Stimulated activated effector memory CD8-positive, alpha-beta T cell treated with anti-CD3 and anti-CD28 coated beads, Interleukin-12 subunit alpha, Interleukin-12 subunit beta, amount 100 ng/mL, for 72 hours (primary cell): Measurements from ENCODE around the gene SLC25A18.
"Not testable (repeated sequence)": the region's sequence is repeated elsewhere in the genome, so short reads cannot be mapped to it uniquely, and the experiment has no call there.

Experiments used
- ATAC-seq: fragments of 150-1000 bp; cut with Tn5 transposase; 2 replicates; pipeline ENCODE4 v1.10.0; 2021
- DNase-seq, 2 donors: peaks; one replicate each; pipeline ENCODE4 v3.0.0; 2021 to 2022; ENCODE audit warnings: low spot score in 2 of 2
- H3K27ac Mint-ChIP-seq: one replicate; pipeline ENCODE4 v1.8.0; 2022; ENCODE audit warnings: mild to moderate bottlenecking, mixed read lengths
- H3K36me3 Mint-ChIP-seq: one replicate; pipeline ENCODE4 v1.8.0; 2022; ENCODE audit warnings: mild to moderate bottlenecking, mixed read lengths
- H3K4me1 Mint-ChIP-seq: one replicate; pipeline ENCODE4 v1.8.0; 2022; ENCODE audit warnings: mixed read lengths
- H3K4me3 Mint-ChIP-seq: one replicate; pipeline ENCODE4 v1.8.0; 2022; ENCODE audit warnings: mild to moderate bottlenecking, mixed read lengths
- H3K9me3 Mint-ChIP-seq: one replicate; pipeline ENCODE4 v1.8.0; 2022; ENCODE audit warnings: mixed read lengths

Gene SLC25A18

GRCh38 chr22:17613280-17613679 lies 50.0 kb downstream of the SLC25A18 start:
- no peak overlapping the region for H3K4me3 Mint-ChIP-seq
- no peak for ATAC-seq
- H3K9me3 Mint-ChIP-seq, result no peaks in the 10 kb centered on the region
- H3K27ac Mint-ChIP-seq, result no peak overlapping the region
- H3K4me1 Mint-ChIP-seq, result no peaks in the 10 kb centered on the region
- peaks cover 80% of the 10 kb centered on the region for H3K36me3 Mint-ChIP-seq
- no peak for DNase-seq

GRCh38 chr22:17627961-17628405 lies 64.7 kb downstream of the SLC25A18 start:
- Mint-ChIP-seq H3K36me3 (peaks cover 36% of the 10 kb centered on the region), H3K9me3 (no peaks in the 10 kb centered on the region), H3K4me1 (no peaks in the 10 kb centered on the region), H3K4me3 (peak overlapping the region; percentile 91), H3K27ac (peak overlapping the region; percentile 95)
- ATAC-seq, result no peak
- DNase-seq, result no peak

- ATAC-seq (peak; percentile 100), DNase-seq (peak; percentile 82 to 96)
- H3K27ac Mint-ChIP-seq, result peak within 1 kb of the TSS; percentile 95
- no peaks in the 10 kb centered on the region for H3K9me3 Mint-ChIP-seq
- H3K4me3 Mint-ChIP-seq, result peak within 1 kb of the TSS; percentile 91
- no peaks in the 10 kb centered on the region for H3K4me1 Mint-ChIP-seq
- H3K36me3 Mint-ChIP-seq, result peaks cover 30% of the 10 kb centered on the region
Measured at GRCh38 chr22:17628406-17629172, 65.3 kb downstream of the SLC25A18 start, which contains the start of gene ATP6V1E1. Gene ATP6V1E1, minus strand, starts transcription at chr22:17628749. Its CDS starts 114 bp downstream, at chr22:17628635.

- no peaks in the 10 kb centered on the region for H3K9me3 Mint-ChIP-seq
- no peaks in the 10 kb centered on the region for H3K4me1 Mint-ChIP-seq
- H3K4me3 Mint-ChIP-seq, result peak overlapping the region; percentile 91
- H3K36me3 Mint-ChIP-seq, result peaks cover 24% of the 10 kb centered on the region
- no peak for ATAC-seq
- peak overlapping the region; percentile 95 for H3K27ac Mint-ChIP-seq
- no peak for DNase-seq
Measured at GRCh38 chr22:17629173-17629489, 65.8 kb downstream of the SLC25A18 start.

- Mint-ChIP-seq H3K9me3 (no peaks in the 10 kb centered on the region), H3K36me3 (peaks cover 19% of the 10 kb centered on the region), H3K27ac (no peak overlapping the region), H3K4me1 (no peaks in the 10 kb centered on the region), H3K4me3 (peak overlapping the region; percentile 91)
- DNase-seq (no peak), ATAC-seq (no peak)
Measured at GRCh38 chr22:17629641-17630040, 66.3 kb downstream of the SLC25A18 start.

GRCh38 chr22:17631076-17631565 lies 67.8 kb downstream of the SLC25A18 start:
- H3K4me1 Mint-ChIP-seq, result no peaks in the 10 kb centered on the region
- H3K36me3 Mint-ChIP-seq, result peaks cover 5% of the 10 kb centered on the region
- no peak overlapping the region for H3K27ac Mint-ChIP-seq
- H3K4me3 Mint-ChIP-seq, result no peak overlapping the region
- DNase-seq, result no peak
- ATAC-seq, result no peak
- H3K9me3 Mint-ChIP-seq, result no peaks in the 10 kb centered on the region

- Mint-ChIP-seq H3K4me1 (peaks cover 10% of the 10 kb centered on the region), H3K4me3 (no peak overlapping the region), H3K27ac (no peak overlapping the region), H3K36me3 (peaks cover 2% of the 10 kb centered on the region), H3K9me3 (no peaks in the 10 kb centered on the region)
- DNase-seq (no peak), ATAC-seq (no peak)
Measured at GRCh38 chr22:17633217-17633997, 70.1 kb downstream of the SLC25A18 start.

GRCh38 chr22:17633998-17634323 lies 70.7 kb downstream of the SLC25A18 start:
- no peak overlapping the region for H3K27ac Mint-ChIP-seq
- ATAC-seq, result no peak
- H3K4me3 Mint-ChIP-seq, result no peak overlapping the region
- peaks cover 8% of the 10 kb centered on the region for H3K36me3 Mint-ChIP-seq
- DNase-seq, result no peak
- H3K9me3 Mint-ChIP-seq, result no peaks in the 10 kb centered on the region
- H3K4me1 Mint-ChIP-seq, result peaks cover 11% of the 10 kb centered on the region

- no peak for ATAC-seq
- H3K27ac Mint-ChIP-seq, result no peak overlapping the region
- no peak for DNase-seq
- H3K4me3 Mint-ChIP-seq, result no peak overlapping the region
- no peaks in the 10 kb centered on the region for H3K9me3 Mint-ChIP-seq
- peaks cover 11% of the 10 kb centered on the region for H3K4me1 Mint-ChIP-seq
- H3K36me3 Mint-ChIP-seq, result peaks cover 8% of the 10 kb centered on the region
Measured at GRCh38 chr22:17634696-17635095, 71.4 kb downstream of the SLC25A18 start.

GRCh38 chr22:17636850-17637249 lies 73.6 kb downstream of the SLC25A18 start:
- Mint-ChIP-seq H3K36me3 (peaks cover 20% of the 10 kb centered on the region), H3K4me1 (peaks cover 11% of the 10 kb centered on the region)
- DNase-seq, ATAC-seq, H3K9me3 Mint-ChIP-seq, H3K27ac Mint-ChIP-seq, H3K4me3 Mint-ChIP-seq: not testable (repeated sequence)

- Mint-ChIP-seq H3K4me3 (peak overlapping the region; percentile 85), H3K9me3 (no peaks in the 10 kb centered on the region), H3K27ac (peak overlapping the region; percentile 99), H3K4me1 (peaks cover 12% of the 10 kb centered on the region), H3K36me3 (peaks cover 28% of the 10 kb centered on the region)
- ATAC-seq (no peak), DNase-seq (no peak)
Measured at GRCh38 chr22:17637490-17638181, 74.3 kb downstream of the SLC25A18 start.

GRCh38 chr22:17638182-17638431 lies 74.8 kb downstream of the SLC25A18 start:
- Mint-ChIP-seq H3K4me1 (peaks cover 16% of the 10 kb centered on the region), H3K36me3 (peaks cover 32% of the 10 kb centered on the region), H3K27ac (peak overlapping the region; percentile 99), H3K4me3 (peak overlapping the region; percentile 85), H3K9me3 (no peaks in the 10 kb centered on the region)
- peak; percentile 31 for ATAC-seq
- no peak for DNase-seq

- DNase-seq (peak; percentile 80 to 93), ATAC-seq (peak; percentile 98)
- Mint-ChIP-seq H3K4me3 (peak within 1 kb of the TSS; percentile 85), H3K4me1 (peaks cover 16% of the 10 kb centered on the region), H3K27ac (peak within 1 kb of the TSS; percentile 99), H3K36me3 (peaks cover 34% of the 10 kb centered on the region), H3K9me3 (no peaks in the 10 kb centered on the region)
Measured at GRCh38 chr22:17638432-17639246, 75.3 kb downstream of the SLC25A18 start, which contains the start of gene BCL2L13. Gene BCL2L13, plus strand, starts transcription at chr22:17638757. Its CDS starts 16,955 bp downstream, at chr22:17655712.

- Mint-ChIP-seq H3K9me3 (no peaks in the 10 kb centered on the region), H3K4me1 (peaks cover 16% of the 10 kb centered on the region), H3K27ac (peak overlapping the region; percentile 99), H3K4me3 (peak overlapping the region; percentile 85), H3K36me3 (peaks cover 36% of the 10 kb centered on the region)
- peak; percentile 33 for ATAC-seq
- DNase-seq, result no peak
Measured at GRCh38 chr22:17639247-17639741, 76.0 kb downstream of the SLC25A18 start.
